DMS153 treated with DMSO at 0.1 percent for 48 hours (cell line): ENCODE results near the gene NNMT.

Experiments used
- DNase-seq: peaks from one replicate; lab custom pipeline; 2025; ENCODE audit not compliant: unreplicated experiment; lab: John Stamatoyannopoulos, UW

NNMT gene

DNA sequence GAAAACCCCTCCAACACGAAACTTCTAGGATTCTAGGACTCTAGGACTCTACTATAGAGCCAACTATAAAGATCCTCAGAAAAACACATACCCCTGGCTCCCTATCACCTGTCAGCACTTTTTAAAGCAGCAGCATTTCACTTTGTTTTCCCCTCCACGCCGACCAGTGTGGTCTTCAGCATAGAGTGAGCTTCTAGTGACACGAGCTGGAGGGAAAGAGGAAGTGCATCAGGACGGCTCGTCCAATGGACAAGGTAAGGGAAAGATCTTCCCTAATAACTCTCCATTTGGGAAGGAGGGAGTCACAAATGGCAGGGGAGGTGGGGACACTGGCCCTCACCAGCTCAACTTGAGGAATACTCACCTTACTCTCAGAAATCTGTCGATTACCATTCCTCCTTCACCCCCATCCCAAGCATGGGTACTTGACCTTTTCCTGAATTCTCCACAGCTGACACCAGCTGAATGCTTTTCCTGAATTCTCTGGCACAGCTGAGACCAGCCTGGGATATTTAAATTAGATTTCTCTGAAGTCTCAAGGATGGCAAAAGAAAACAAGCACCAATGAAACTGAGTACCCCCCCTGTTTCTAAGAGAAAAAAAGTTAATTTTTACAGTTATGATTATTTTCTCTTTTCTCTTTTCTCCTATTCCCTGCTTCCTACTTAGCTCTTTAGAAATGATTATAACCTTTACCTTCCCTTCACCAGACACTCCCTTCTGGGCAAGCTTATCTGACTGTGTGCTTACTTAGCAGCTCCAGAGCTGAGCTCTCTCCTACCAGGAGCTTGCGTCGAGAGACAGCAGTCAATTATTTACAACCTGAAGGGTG is 33.3 kb upstream of the NNMT start:
- DNase-seq: peak; percentile 66

DNA sequence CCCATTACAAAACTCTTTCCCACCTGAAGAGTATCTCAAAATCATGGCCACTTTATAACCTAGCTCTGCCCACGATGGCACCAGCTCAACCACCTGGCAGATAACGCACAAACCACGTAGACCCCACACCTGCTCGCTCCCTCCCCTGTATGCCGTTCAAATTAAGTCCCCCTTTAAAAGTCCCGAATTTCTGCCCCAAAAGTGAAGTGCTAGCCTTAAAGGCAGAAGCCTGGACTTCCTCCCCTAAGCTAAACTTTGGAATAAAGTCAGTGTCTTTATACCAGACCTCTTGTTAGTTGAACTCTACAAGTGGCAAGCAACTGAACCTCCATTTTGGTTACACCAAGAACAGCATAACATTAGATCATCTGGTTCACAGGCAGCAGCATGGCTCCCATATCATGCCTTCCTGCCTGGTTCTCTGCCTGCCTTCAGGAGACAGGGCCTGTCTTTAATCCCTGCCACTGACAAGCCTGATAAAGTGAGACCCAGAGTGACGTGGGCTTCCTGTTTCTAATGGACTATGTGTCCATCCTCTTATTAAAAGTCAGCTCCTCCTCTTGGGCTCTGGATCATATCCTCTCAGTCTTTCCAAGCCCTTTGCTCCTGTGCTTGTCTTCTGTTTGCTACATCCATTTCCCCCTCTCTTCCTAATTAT is 32.6 kb upstream of the NNMT start:
- DNase-seq: no peak

DNA sequence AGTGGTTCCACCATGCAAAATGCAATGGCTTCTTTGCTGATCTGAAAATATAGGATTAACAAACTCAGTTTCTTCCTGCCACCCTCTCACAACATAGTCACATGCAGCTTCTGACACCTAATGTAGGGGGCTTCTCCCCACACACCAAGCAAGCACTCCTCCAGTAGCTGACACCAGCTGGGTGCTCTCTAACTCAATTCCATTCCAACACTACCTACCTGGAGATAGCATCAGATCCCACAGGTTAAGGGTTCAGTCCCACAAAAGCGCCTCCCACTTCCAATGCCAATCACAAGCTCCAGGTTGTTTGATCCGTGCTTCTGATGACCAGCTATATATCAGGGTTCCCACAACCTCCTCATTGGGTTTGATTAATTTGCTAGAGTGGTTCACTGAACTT is 31.8 kb upstream of the NNMT start:
- DNase-seq: no peak

DNA sequence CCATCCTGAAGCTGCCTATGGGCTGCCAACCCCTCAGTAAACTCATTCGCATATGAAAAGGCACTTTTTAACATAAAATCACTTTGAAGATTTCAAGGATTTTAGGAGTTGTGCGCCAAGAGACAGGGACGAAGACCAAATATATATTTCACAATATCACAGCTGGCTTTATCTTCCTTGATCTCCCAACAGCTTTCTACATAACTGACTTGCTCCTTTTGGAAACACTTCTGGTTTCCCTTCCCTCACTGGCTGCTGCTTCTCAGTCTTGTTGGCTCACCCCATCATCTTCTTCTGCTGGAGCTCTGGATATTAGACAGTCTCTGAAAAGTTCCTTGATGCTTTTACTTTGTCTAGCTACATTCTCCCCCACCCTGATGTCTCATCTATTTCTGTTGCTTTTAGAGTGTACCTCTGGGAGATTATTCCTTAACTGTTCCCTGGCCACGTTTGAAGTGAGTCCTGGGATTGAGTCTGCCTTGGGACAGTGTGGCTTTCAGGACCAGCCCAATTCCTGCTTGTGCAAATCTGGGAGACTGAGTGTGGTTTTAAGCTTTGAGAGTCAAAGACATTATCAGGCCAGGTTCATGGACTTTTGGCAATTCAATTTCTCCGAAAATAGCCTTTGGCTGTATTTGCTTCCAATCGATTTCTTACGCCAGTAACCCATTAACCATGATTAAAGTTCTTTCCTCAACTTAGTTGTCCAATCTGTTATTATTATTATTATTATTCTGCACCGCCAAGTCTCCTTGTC is 30.9 kb upstream of the NNMT start:
- no peak for DNase-seq

DNA sequence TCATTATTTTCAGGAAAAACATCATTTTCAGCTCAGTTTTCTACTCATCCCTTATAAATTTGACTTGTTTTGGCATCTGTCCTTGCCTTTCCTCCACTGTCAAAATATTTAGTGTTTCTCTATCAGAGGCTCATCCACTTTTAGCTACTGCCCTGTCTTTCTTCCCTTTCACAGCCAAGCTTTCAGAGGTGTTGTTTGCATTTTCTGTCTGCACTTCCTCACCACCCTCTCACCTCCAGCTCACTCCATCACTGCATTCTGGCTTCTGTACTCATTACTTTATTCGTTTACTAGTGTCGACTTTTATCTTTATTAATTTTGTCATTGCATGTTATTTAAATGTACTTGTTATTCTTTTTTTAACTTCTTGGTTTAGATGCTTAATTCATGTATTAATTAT is 26.7 kb upstream of the NNMT start:
- DNase-seq: no peak

DNA sequence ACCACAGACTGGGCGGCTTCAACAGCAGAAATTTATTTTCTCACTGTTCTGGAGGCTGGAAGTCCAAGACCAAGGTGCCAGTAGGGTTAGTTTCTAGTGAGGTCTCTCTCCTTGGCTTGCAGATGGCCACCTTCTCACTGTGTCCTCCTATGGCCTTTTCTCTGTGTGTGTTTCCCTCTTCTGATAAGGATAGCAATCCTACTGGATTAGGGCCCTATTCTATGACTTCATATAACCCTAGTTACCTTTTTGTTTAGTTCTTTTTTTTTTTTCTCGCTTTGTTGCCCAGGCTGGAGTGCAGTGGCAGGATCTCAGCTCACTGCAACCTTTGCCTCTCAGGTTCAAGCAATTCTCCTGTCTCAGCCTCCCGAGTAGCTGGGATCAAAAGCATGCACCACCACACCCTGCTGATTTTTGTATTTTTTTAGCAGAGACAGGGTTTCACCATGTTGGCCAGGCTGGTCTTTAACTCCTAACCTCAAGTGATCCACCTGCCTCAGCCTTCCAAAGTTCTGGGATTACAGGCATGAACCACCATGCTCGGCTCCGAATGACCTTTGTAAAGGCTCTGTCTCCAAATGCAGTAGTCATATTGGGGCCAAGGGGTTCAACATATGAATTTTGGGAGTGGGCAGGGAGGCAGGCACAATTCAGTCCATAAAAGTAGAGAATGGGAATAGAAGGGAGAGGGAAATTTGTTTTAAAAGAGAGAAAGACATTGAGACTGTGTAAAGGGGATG is 25.5 kb upstream of the NNMT start:
- DNase-seq: no peak

DNA sequence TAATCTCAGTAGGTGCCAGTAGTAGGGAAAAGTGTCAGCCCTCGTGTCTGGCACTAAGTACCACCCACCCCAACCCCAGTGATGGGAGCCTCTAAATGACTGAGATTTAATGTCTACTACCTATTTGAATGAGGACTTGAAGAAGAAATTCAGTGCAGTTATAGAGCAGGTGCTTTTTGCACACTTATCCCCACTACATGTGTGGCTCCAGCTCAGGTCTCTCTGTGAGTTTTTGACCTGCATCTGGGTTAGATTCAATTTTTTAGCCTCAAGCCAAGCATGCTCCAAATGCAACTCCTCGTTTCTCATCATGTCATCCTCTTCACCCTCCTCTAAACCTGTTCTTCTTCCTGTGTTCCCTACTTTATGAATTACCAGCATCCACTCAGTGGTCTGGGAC is 24.9 kb upstream of the NNMT start:
- no peak for DNase-seq

DNA sequence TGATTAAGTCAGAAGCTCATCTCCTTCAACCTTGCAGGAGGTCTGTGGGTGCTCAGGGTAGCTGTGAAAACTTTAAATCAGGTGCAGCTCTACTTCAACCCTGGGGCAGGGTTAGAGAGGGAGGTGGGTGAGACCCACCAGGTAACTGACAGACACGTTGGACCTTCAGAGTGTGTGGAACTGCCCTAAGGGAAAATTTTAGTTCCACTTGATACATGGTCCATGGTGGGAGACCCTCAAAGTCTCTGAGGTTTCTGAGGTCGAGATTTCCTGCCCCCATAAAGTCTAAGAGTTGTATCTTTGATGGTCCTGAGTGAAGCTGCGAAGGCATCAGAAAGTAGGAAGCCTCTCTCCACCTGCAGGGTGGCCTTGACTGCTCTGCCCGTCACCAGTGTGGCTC is 23.9 kb upstream of the NNMT start:
- DNase-seq: no peak

DNA sequence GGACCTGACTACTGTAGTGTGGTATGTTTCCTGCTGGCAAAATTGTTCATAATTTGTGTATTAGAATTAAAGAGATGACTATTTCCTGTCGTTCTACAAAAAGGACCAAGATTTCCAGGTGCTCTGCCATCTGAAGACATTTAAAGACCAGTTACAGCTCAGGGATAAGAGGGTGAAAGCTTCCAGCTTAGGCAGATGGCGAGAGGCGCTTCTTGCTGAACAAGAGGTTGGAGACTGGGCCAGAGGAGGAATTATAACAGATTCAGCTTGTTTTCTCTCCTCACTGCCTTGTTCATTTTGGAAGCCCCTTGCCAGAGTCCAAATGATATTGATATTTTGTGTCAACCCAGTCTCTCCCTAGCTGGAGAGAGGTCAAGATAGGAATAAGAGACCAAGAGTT is 23.1 kb upstream of the NNMT start:
- DNase-seq: no peak

DNA sequence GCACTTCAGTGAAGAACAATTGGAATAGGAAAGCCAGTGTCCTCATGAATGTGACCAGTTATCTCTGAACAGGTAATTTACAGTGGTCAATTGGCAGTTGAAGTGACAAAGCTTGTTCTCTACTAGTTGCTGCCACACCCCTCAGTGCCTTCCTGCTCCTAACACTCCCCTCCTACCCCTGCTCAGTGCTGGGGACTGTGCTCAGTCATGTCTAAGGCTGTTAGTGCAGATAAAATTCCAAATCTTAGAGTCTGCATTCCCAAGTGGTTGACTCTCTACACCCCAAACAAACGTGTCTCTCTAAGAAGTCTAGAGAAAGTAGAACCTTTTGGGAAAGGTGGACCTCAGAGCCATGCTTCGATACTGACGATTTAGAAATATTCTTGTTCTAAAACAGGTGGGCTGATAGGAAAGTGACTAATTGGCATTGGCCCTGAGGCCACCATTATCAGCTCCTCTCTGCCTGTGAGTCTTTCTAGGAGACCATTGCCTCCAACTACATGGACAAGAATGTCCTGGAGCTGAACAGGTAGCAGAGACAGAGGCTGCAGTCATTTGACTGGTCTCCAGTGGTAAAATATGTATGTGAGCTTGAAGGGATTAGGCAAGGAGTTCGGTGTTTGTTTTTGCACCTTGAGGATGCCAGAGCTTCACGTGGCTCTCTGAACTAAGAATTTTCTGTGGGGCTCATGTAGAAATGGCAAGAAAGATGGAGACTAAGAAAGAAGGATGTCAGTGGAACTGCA is 22.1 kb upstream of the NNMT start:
- no peak for DNase-seq

DNA sequence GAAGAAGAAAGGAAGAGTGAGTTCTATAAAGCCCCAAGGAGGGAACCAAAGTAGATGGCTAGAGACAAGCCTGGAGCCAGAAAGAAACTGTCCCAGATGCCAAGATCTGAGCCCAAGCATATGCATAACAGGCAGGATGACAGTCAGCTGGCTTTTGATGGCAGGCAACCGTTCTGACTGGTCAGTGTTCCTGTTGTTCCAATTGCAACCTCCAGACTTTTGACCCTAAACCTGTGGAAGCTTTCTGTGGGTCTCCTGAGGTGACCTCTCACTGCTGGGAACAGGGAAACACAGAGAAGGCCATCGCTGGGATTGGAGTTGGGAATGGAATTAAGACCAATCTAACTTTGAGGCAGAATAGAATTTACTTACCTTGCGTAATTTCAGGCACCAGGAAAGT is 21.6 kb upstream of the NNMT start:
- DNase-seq: no peak

DNA sequence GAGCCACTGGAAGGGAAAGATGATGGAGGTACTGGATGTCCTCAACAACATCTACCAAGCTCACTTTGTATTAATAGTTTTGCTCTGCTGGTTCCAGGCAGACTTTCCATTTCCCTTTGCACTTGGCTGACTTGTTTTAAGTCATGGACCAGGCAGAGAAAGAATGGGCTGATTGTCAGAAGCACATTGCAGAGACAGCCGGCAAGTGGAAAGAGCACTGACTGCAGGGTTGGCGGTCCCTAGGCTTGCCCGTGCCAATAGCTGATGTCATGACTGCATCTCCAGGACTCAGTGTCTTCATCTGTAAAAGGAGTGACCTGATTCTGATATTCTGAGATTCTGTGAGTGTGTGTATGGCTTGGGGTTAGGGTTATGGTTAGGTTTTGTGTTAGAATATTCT is 20.9 kb upstream of the NNMT start:
- no peak for DNase-seq

DNA sequence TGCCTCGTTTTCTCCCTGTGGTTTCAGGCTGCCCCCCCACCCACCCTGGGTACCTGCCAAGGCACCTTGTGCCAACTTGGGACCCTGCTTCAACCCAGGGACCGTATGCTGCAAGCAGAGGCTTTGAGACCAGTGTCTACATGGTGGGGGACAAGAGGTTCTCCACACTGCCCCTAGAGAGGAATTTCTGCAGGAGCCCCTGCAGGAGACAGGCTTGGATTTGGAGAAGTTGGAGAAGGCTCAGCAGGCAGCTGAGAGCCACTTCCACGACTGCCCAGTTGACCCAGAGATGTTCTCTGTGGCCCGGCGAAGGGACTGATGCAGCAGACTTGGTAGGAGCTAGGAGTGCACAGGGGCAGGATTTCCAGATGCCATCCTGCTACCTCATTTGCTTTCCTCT is 20.1 kb upstream of the NNMT start:
- no peak for DNase-seq

DNA sequence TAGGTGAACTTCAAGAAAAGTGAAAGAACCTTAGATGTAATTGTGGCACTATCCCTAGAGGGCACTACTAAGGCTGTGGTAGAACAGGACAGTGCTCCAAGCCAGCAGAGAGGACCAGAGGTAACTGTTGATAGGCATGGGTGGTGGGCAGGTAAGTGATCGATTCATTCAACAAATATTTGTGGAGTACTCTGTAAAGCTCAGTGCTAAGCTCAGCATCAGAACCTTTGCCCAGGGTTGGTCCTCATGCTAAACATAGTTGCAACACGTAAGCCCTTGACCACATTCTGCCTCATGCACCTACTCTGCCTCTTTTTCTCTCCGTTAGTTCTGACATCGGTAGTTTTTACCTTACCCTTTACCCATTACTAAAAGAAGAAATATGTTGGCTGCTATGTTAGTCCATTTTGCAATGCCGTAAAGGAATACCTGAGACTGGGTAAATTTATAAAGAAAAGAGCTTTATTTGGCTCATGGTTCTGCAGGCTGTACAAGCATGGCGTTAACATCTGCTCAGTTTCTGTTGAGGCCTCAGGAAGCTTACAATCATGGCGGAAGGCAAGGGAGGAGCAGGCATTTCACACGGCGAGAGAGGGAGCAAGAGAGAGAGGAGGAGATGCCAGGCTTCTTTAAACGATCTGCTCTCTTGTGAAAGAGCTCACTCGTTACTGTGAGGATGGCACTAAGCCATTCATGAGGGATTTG is 18.4 kb upstream of the NNMT start:
- no peak for DNase-seq

DNA sequence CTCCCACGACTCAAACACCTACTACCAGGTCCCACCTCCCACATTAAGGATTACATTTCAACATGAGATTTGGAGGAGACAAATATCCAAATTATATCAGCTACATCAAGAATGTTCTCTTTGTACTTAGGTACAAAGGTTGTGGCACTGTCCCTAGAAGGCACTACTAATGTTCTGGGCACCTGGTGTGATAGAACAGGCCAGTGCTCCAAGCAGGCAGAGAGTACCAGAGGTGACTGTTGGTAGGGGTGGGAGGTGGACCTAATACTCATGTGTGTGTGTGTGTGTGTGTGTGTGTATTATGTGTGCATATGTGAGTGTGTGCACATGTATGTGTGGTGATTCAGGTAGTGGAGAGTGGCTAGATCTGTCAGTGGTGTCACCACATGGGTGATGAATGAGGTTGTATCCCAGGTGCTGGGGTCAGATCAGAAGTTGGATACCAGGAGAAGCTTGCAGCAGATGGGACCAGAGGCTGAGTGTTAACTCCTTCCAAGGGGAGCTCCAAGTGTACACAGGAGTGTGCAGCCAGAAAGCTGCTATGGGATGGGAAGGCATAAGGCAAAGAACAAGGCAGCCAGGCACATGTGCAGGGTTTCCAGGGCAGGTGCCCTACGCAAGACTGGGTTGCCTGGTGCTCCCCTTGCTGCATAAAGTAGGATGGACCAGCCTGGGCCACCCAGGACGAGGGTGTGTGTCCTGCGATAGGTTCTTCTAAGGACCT is 17.7 kb upstream of the NNMT start:
- no peak for DNase-seq

DNA sequence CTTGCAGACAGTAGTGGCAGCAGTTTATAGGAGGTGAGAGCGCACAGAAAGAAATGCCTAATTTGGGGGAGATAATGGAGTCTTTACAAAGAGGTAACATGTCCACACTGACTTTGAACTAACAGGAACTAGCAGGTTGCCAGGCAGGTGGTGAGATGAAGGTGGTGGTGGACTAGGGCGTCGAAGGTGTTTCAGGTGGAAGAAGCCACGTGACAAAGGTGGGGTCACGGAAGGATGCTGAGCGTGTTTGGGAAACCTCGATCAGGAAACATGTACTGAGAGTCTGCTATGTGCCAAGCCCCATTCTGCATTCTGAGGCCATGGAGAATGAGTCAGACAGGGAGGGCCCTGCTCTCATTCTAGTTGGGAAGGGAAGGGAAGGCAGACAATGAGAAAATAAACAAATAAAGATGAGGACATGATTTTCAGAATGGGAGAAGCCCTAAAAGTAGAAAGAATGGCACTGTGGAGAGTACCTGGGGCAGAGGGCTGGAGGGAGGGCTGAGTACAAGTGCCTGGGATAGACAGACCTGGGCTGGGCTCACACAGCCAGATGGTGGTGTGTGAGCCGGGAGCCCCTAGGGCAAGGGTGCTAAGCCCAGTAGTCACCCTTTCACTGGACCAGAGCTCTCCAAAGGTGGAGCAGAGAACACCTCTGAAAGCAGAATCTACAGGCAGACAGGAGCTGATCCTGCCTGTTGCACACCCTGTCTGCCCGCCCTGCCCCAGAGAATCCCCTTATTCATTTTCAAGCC is 16.2 kb upstream of the NNMT start:
- DNase-seq: peak; percentile 52

DNA sequence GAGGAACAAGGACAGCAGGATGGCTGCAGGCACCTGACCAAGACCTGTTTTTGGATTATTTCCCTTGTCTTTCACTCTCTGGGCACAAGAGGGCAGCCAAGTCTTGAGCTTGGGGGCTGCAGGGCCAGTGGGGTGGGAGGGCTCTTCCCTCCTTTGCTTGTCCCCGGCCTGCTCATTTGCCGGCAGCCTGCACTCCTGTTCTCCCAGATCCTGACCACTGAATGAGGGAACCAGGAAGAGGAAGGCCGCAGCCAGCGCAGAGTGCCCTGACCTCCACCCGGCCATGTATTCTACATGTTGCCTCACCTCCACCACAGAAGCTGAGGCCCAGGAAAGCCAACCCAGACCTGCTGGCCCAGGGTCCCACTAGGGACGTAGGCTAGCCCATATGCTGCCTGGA is 15.5 kb upstream of the NNMT start:
- peak; percentile 87 for DNase-seq

DNA sequence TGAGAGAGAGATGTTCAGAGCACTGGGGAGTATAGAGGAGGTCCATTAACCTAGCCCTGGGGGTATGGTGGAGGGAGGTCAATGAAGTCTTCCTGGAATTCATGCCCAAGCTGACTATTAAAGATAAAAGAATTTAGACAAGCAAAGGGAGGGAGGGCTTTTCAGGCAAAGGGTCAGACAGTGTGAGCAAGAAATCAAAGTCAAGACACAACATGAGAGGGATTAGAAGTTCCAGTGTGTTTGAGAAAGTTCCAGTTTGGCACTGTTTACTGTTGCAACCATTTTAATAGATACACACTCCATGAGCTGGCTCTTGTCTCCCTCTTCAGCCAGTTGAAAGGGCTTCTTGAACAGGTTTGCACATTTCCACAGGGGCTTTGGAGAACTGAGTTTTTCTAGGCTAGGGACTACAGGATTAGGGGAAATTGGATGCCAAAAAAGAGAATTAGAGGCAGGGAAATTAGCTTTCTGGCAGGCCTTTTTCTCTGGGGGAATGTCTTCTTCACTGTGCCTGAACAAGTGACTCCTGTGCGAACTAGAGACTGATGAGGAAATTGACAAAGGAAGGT is 14.7 kb upstream of the NNMT start:
- DNase-seq: no peak
